MCF 10A (cell line): Measurements from ENCODE around the gene MRPL20. TPM values are rescaled to one million over a fixed set of nuclear protein-coding genes. Genes with fewer than 3 reads are reported as not detected.
"Not testable (repeated sequence)": the region's sequence is repeated elsewhere in the genome, so short reads cannot be mapped to it uniquely, and the experiment has no call there.

Experiments
- BruUV-seq: library from RNA; stranded (reverse); fragments of 400-500 nt; replicated peaks from 2 replicates; lab custom pipeline; 2021; lab: Mats Ljungman, UMichigan
- CTCF ChIA-PET: fragments of 300-600 bp; sonication (Branson Sonifier 250); formaldehyde crosslinking; extraction: SDS; loops from one replicate; lab custom pipeline; 2021; ENCODE audit warnings: antibody characterized with exemption, inconsistent platforms; lab: Yijun Ruan, JAX
- POLR2A ChIA-PET: fragments of 300-600, 350-650 bp; sonication (Branson Sonifier 250); formaldehyde crosslinking; extraction: SDS; loops from one replicate; lab custom pipeline; 2020; ENCODE audit warnings: antibody characterized with exemption, inconsistent platforms; lab: Yijun Ruan, JAX
- DNase-seq: peaks from one replicate; pipeline ENCODE4 v3.0.0-alpha.2; 2018; ENCODE audit not compliant: unreplicated experiment
- H3K27ac Mint-ChIP-seq: one replicate; pipeline ENCODE4 v1.8.0; 2022; ENCODE audit warnings: mild to moderate bottlenecking, low read depth, mixed read lengths; ENCODE audit not compliant: unreplicated experiment
- H3K27me3 Mint-ChIP-seq: one replicate; pipeline ENCODE4 v1.8.0; 2022; ENCODE audit warnings: mixed read lengths; ENCODE audit not compliant: insufficient read depth, unreplicated experiment
- H3K36me3 Mint-ChIP-seq: one replicate; pipeline ENCODE4 v1.8.0; 2022; ENCODE audit warnings: mild to moderate bottlenecking, moderate library complexity, mixed read lengths; ENCODE audit not compliant: insufficient read depth, unreplicated experiment
- H3K4me1 Mint-ChIP-seq: one replicate; pipeline ENCODE4 v1.8.0; 2022; ENCODE audit warnings: mixed read lengths; ENCODE audit not compliant: insufficient read depth, unreplicated experiment
- H3K4me3 Mint-ChIP-seq: one replicate; pipeline ENCODE4 v1.8.0; 2022; ENCODE audit warnings: mild to moderate bottlenecking, moderate library complexity, mixed read lengths; ENCODE audit not compliant: unreplicated experiment
- H3K9me3 Mint-ChIP-seq: one replicate; pipeline ENCODE4 v1.8.0; 2022; ENCODE audit warnings: mixed read lengths; ENCODE audit not compliant: unreplicated experiment
- CTCF ChIP-seq: fragments of 200-600 bp; IDR thresholded peaks from one replicate; pipeline ENCODE4 v1.8.0; 2022; ENCODE audit warnings: antibody characterized with exemption, mild to moderate bottlenecking; ENCODE audit not compliant: unreplicated experiment
- intact Hi-C: fragments of 100-400 bp; cut with micrococcal nuclease; formaldehyde crosslinking; loops from 2 replicates; pipeline ENCODE4 v1.14.1; 2022
- total RNA-seq: library from RNA; stranded (reverse); gene quantifications from 2 replicates; pipeline ENCODE4 v1.2.3, GENCODE V29; 2022

MRPL20 gene
- total RNA-seq, 1 experiment from 2014 or later, result 137 TPM

DNA sequence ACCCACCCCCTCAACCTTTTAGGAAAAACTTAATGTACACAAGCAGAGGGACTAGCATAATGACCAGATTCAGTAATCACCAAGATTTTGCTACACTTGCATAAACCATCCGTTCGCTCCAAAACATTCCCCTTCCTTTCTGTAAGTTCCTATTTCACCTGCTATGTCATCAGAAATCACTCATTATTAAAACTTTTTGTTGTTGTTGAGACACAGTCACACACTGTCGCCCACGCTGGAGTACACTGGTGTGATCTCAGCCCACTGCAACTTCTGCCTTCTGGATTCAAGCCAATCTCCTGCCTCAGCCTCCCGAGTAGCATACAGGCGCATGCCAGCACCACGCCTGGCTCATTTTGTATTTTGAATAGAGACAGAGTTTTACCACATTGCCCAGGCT is 3.4 kb downstream of the MRPL20 start:
- ChIA-PET POLR2A (no interaction called here), CTCF (no interaction called here)
- H3K27ac Mint-ChIP-seq, result peak overlapping the region; percentile 71
- H3K9me3 Mint-ChIP-seq, result no peaks in the 10 kb centered on the region
- TF ChIP-seq CTCF, result no peak
- intact Hi-C loops, result loop anchor here (10.0 kb wide), 1 partner anchor 101 kb away; no protein-coding TSS in a partner anchor
- H3K4me3 Mint-ChIP-seq, result no peak overlapping the region
- peaks cover 18% of the 10 kb centered on the region for H3K4me1 Mint-ChIP-seq
- no peaks in the 10 kb centered on the region for H3K27me3 Mint-ChIP-seq
- DNase-seq, result no peak
- peaks cover 86% of the 10 kb centered on the region for H3K36me3 Mint-ChIP-seq
- no TSS peak for BruUV-seq

DNA sequence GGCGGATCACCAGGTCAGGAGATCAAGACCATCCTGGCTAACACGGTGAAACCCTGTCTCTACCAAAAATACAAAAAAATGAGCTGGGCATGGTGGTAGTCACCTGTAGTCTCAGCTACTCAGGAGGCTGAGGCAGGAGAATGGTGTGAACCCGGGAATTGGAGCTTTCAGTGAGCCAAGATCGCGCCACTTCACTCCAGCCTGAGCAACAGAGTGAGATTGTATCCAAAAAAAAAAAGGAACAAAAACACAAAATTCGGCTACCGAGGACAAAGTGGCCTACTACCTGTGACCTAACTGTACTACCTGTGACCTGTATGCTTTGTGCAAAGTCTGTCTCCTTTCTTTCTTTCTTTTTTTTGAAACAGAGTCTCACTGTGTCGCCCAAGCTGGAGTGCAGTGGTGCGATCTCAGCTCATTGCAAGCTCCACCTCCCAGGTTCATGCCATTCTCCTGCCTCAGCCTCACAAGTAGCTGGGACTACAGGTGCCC is 4.1 kb downstream of the MRPL20 start:
- H3K9me3 Mint-ChIP-seq, H3K4me3 Mint-ChIP-seq, DNase-seq, H3K27me3 Mint-ChIP-seq, BruUV-seq: not testable (repeated sequence)
- intact Hi-C loops, result loop anchor here (10.0 kb wide), 1 partner anchor 102 kb away; no protein-coding TSS in a partner anchor
- ChIA-PET POLR2A (interaction anchor here (1.9 to 2.0 kb wide), 2 partner anchors 28 to 102 kb away, joined by 9 to 13 read pairs; partner anchors contain the start of gene AURKAIP1), CTCF (interaction anchor here (0.6 to 2.4 kb wide), 8 partner anchors 15 to 273 kb away, joined by 3 to 9 read pairs (median 3); no protein-coding TSS in a partner anchor)
- Mint-ChIP-seq H3K4me1 (peaks cover 18% of the 10 kb centered on the region), H3K27ac (peak overlapping the region; percentile 71), H3K36me3 (peaks cover 91% of the 10 kb centered on the region)

- Mint-ChIP-seq H3K36me3 (peaks cover 91% of the 10 kb centered on the region), H3K4me1 (peaks cover 18% of the 10 kb centered on the region), H3K27ac (peak overlapping the region; percentile 69), H3K4me3 (peak overlapping the region; percentile 16), H3K27me3 (no peaks in the 10 kb centered on the region), H3K9me3 (no peaks in the 10 kb centered on the region)
- intact Hi-C loops, result loop anchor here (10.0 kb wide), 1 partner anchor 103 kb away; no protein-coding TSS in a partner anchor
- DNase-seq, result peak; percentile 73
- no TSS peak for BruUV-seq
- peak; percentile 58 for TF ChIP-seq CTCF
- CTCF ChIA-PET, result interaction anchor here (0.6 to 2.4 kb wide), 10 partner anchors 11 to 272 kb away, joined by 3 to 9 read pairs (median 3); no protein-coding TSS in a partner anchor
- POLR2A ChIA-PET, result interaction anchor here (0.7 to 2.0 kb wide), 4 partner anchors 27 to 213 kb away, joined by 3 to 13 read pairs (median 6); partner anchors contain the start of genes AURKAIP1 and MIB2
Measured at GRCh38 chr1:1402072-1402900, 4.8 kb downstream of the MRPL20 start.

DNA sequence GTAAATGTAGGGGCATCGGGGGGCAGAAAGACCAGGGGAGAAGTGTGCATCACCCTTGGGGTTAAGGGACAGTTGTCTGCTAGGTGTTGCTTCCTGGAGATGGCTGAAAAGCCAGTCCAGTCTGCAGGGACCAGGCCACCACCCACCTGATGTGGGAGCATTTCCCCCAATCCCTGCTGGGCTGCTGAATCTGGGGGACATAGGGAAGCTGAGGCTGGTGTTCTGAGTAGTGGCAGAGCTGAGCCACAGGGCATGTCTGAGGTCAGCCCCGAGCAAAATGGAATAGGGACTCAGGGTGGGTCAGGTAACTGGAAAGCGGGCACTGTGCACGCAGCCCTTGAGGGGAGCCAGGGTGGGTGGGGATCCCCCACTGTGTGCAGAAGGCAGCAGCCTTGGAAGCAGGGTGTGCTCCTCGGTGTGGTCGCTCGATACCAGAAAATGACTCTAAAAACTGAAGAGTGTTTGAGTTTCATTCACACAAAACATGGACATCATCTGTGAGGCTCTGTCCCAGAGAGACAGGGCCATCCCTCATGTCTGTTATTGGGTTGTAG is 5.6 kb downstream of the MRPL20 start:
- BruUV-seq, result no TSS peak
- intact Hi-C loops, result loop anchor here (10.0 kb wide), 1 partner anchor 103 kb away; no protein-coding TSS in a partner anchor
- no peaks in the 10 kb centered on the region for H3K27me3 Mint-ChIP-seq

More for the DNA sequence above, 5.6 kb downstream of the MRPL20 start:
- H3K9me3 Mint-ChIP-seq, result no peaks in the 10 kb centered on the region
- POLR2A ChIA-PET, result interaction anchor here (0.8 to 2.0 kb wide), 3 partner anchors 27 to 104 kb away, joined by 4 to 13 read pairs (median 9); partner anchors contain the start of gene AURKAIP1
- H3K4me3 Mint-ChIP-seq, result peak overlapping the region; percentile 88
- CTCF ChIA-PET, result interaction anchor here (0.8 to 2.4 kb wide), 6 partner anchors 12 to 150 kb away, joined by 3 to 9 read pairs (median 3); no protein-coding TSS in a partner anchor
- no peak for DNase-seq
- H3K27ac Mint-ChIP-seq, result peak overlapping the region; percentile 69
- H3K4me1 Mint-ChIP-seq, result peaks cover 18% of the 10 kb centered on the region
- no peak for TF ChIP-seq CTCF
- peaks cover 91% of the 10 kb centered on the region for H3K36me3 Mint-ChIP-seq
